Cerebellar cortex (tissue), 1 donor: ENCODE measurements around the gene NKAIN4.

Experiments used
- DNase-seq: peaks from one replicate; pipeline ENCODE4 v3.0.0-alpha.2; 2015; ENCODE audit warnings: low spot score

The NKAIN4 gene

DNA sequence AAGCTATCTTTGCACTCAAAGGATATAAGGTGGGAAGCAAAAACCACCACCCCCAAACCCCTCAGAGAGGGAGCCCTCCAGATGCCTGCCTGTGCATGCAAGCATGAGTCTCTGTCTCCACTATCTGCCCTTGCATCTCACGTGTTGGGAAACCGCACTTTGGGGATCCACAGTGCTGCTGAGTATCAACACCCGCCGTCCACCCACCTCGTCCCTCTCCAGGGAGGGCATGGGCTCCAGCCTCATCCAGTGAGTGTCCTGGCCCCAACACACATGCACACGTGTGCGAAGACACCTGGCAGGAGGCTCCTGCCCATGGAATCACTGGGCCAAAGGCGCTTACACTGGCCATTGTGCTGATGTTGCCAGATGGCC is 34.8 kb downstream of the NKAIN4 start:
- no peak for DNase-seq

DNA sequence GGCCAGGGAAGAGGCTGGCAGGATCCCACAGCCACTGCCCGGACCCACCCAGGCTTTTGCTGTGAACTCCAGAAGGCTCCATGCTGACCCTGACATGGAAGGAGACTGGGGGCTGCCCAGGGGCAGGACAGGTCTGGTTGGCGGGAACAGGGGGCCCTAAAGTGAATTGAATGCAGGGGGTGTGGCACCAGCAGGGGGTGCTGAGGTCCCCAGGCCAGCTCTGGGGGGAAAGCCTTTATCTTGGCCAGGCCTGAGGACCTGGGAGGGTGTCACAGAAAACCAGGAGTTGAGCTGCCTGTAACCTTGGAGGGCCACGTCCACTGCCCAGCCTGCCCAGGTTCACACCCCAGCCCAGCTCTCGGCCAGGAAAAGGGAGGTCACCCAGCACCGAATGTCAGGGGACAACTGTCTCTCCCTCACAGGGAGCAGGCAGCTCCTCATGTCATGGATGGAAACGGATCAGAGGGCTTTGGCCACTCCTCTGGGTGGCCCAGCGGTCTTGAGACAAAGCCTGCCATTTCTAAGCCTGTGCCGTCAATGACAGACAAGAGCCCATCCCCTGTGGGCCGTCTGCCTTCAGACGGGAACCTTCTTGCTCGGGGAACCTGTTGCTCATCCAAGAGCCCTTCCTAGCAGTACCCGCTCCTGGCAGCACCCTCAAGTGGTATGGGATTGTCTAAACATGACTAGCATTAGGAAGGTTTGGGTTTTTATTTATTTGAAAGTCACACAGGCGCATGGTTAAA is 35.4 kb downstream of the NKAIN4 start:
- DNase-seq: no peak

DNA sequence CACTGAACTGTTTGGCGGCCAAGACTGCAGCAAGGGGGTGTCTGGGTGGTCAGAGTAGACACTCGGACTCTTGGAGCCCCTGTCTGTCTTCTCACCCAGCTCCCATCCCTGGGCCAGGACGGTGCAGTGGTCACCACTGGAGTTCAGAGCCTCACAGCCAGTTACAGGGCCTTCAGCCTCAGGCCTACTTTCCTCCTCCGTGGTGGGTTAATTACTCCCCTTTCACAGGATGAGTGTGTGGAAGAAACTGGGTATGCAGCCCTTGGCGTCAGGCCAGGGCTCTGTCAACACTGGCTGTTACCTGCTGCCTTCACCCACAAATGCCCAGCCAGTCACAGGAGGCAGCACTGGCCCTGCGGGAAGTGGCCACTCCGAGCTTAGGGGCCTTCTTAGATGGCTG is 36.6 kb downstream of the NKAIN4 start:
- no peak for DNase-seq

DNA sequence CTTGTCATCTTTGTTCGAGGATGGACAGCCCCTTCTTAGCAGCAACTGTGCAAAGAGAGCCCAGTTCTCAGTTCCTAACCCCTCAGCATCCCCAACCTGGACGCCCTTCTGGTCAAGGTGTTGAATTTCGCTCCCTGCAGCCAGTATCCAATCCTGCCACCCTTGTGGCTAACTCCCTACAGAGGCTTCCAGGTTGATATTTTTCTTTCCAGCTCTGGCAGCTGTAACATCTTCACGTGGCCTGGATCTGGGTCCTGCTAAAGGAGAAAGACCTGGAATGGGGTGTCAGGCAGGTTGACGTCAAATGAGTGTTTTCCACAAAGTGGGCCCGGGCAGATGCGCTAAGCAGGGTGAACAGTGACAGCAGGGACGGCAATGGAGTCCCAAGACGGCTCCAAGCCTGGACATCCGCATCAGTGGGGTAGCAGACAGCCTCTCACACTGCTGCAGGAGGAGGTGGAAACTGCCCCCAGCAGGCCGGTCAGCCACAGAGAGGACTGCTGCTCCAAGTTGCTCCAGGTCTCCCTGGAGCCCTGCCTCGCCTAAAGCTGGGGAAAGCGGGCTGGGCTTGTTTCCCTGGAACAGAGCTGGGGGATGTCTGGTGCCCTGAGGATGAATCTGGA is 37.3 kb downstream of the NKAIN4 start:
- no peak for DNase-seq

- DNase-seq: peak; percentile 92
Measured at GRCh38 chr20:63216041-63216848, 38.0 kb downstream of the NKAIN4 start, which contains the start of gene YTHDF1. YTHDF1 (minus strand) TSS chr20:63216131; CDS start chr20:63215892, 239 bp downstream.

- DNase-seq: peak; percentile 48
Measured at GRCh38 chr20:63215101-63216040, 38.9 kb downstream of the NKAIN4 start.

- DNase-seq: no peak
Measured at GRCh38 chr20:63214514-63214913, 39.7 kb downstream of the NKAIN4 start.

DNA sequence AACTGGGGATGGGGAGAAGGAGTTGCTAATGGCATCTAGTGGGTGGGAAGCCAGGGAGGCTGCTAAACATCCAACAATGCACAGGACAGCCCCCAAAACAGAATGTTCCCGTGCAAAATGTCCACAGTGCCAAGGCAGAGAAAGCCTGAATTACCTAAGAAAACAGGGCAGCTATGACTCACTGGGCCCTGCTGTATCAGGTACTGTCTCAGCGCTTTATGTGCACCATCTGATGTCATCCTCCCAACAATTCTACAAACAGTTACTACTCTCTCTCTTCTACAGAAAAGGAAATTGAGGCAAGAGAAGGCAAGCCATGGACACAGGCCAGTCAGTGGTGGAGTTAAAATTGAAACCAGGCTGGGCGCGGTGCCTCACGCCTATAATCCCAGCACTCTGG is 41.5 kb downstream of the NKAIN4 start:
- no peak for DNase-seq

- DNase-seq: no peak
Measured at GRCh38 chr20:63212393-63212730, 41.9 kb downstream of the NKAIN4 start.

- DNase-seq: no peak
Measured at GRCh38 chr20:63210011-63210605, 44.2 kb downstream of the NKAIN4 start.

- no peak for DNase-seq
Measured at GRCh38 chr20:63208346-63208909, 45.8 kb downstream of the NKAIN4 start.

DNA sequence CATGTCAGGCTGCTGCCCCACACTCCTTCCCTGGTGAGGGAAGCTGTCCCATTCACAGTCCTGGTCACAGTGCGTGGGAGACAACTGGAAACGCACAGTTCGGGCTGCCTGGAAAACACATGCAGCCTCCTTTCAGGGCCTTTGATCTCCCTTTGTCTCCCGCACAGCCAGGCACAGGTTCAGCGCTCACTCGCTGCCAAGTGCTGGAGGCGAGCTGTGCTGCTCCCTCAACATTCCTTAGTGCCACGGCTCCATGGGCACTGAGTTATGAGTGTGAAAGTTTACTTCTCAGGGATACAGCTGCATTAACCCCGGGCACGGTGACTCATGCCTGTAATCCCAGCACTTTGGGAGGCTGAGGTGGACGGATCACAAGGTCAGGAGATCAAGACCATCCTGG is 47.4 kb downstream of the NKAIN4 start:
- no peak for DNase-seq

DNA sequence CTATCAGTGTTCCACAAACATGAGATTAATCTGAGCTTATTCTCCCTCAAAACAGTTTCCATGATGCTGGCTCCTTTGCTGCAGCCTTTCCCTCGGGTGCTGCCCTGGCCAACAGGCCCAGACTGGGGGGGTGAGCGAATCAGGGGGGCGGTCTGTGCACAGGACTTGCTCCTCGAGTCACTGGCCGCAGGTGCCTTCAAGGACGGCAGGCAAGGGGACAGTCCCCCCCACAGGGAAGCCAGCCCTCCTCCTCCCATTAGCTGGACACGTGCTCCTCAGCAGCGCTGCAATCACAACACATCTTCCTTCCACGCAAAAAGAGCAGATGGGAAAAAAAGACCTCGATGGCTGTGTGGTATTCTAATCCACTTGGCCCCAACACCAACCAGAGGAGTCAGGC is 48.4 kb downstream of the NKAIN4 start:
- DNase-seq: no peak

DNA sequence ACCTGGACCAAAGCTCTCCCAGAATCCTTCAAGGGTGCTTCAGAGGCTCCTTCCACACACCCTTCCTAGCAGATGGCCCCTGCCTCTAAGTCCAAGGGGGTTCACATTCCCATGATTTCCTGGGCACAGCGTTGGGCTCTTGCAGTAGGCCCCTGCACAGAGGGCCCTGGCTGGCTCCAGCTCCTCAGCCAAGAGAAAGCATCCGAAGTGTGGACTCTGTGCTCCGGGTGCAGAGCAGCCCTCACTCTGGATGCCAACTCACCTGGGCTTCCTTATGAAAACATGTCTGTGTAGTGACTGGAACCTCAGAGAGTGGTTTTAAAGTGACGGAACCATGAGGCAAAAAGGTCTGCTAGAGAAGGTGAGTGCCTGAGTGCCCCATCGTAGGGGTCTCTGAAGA is 49.9 kb downstream of the NKAIN4 start:
- no peak for DNase-seq

GRCh38 chr20:63202811-63203526 is 51.3 kb downstream of the NKAIN4 start:
- DNase-seq: no peak

GRCh38 chr20:63202021-63202420 is 52.2 kb downstream of the NKAIN4 start:
- DNase-seq: no peak

GRCh38 chr20:63198606-63199005 is 55.7 kb downstream of the NKAIN4 start:
- no peak for DNase-seq

DNA sequence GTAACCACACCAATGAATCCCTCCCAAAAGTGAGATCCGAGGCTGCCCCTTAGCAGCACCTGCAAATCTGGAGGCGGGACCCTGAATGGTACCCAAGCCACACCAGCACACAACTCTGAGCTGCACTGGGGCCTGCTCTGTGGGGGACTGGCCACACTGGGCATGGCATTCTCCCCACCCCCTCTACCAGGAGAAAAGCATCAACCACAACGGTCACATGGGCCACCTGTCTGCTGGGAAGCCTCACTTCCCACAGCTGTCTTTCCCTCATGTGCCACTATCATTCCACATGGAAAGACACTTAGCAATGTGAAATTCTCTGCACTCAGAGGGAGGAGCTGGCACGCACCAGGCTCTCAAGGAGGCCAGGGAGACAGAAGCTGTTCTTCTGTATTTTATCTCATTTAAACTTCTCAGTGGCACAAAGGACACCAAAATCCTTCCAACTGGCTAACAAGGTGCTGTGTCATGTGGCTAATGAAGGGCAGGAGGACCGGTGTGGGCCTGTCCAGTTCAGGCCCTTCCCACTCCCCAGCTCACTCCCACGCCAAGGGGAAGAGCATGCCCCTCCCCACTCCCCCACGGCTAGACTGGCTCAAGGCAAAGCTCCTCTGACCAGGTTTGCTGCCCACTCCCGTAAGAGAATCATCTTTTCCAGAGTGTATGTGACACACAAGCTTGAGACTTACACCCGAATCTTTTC is 57.3 kb downstream of the NKAIN4 start:
- DNase-seq: no peak

GRCh38 chr20:63194797-63195173 is 59.5 kb downstream of the NKAIN4 start:
- DNase-seq: no peak
